Psoas muscle (tissue), 8 donors: ENCODE measurements around the gene MMD. TPM values are rescaled to one million over a fixed set of nuclear protein-coding genes. Genes with fewer than 3 reads are reported as not detected.

ENCODE experiments used
- ATAC-seq, 4 donors: fragments of 200-7000 bp; cut with Tn5 transposase; one replicate each; pipeline ENCODE4 v1.9.1; 2020; ENCODE audit warnings: moderate library complexity in 3 of 4, mild to moderate bottlenecking in 2 of 4
- DNase-seq, 2 donors: peaks; one replicate each; pipeline ENCODE4 v3.0.0-alpha.2; 2020
- H3K27ac ChIP-seq: fragments of 200-600 bp; one replicate; pipeline ENCODE4 v1.8.0; 2022
- H3K27me3 ChIP-seq, 3 donors: fragments of 200-600 bp in 1 of 3; one replicate each; pipeline versions ENCODE4 v1.6.1 to v1.8.0; 2013 to 2022; ENCODE audit warnings: low read length in 2 of 3, mild to moderate bottlenecking in 2 of 3, moderate library complexity in 1 of 3; ENCODE audit not compliant: insufficient read depth in 3 of 3
- H3K36me3 ChIP-seq, 2 donors: fragments of 200-600 bp in 1 of 2; one replicate each; pipeline versions ENCODE4 v1.6.1 to v1.8.0; 2013 to 2022; ENCODE audit warnings: low read depth in 1 of 2, mild to moderate bottlenecking in 1 of 2, moderate library complexity in 1 of 2; ENCODE audit not compliant: insufficient read depth in 1 of 2
- H3K4me1 ChIP-seq: fragments of 200-600 bp; one replicate; pipeline ENCODE4 v1.8.0; 2022
- H3K4me3 ChIP-seq: fragments of 200-600 bp; one replicate; pipeline ENCODE4 v1.8.0; 2022; ENCODE audit warnings: mild to moderate bottlenecking
- H3K9me3 ChIP-seq: fragments of 200-600 bp; one replicate; pipeline ENCODE4 v1.8.0; 2022
- CTCF ChIP-seq: fragments of 200-600 bp; IDR thresholded peaks from one replicate; pipeline ENCODE4 v1.8.0; 2022; ENCODE audit warnings: antibody characterized with exemption
- WGBS, 3 donors: extraction: QIAGEN DNeasy Blood & Tissue Kit; methylation state at CpG; one replicate each; pipeline versions ENCODE4 v1.1.6 to v1.1.7; 2013; 5-methylcytosine and 5-hydroxymethylcytosine counted together
- intact Hi-C, 2 donors: fragments of 100-400 bp; cut with DNase I; formaldehyde crosslinking; loops; one replicate each; pipeline versions ENCODE4 v1.11.0 to v1.14.2; 2022
- polyA plus RNA-seq, 3 donors: library from polyadenylated mRNA; stranded (reverse); fragments of 200-250 nt; gene quantifications; one replicate each; pipeline ENCODE4 v1.2.3, GENCODE V29; 2013
- total RNA-seq, 4 donors: library from RNA; stranded (reverse); fragmentation: NEBNext Ultra II Directional in 2 of 4; extraction: Animal tissue kit (Norgen Biotek cat#: 25700) in 2 of 4; gene quantifications; one replicate each; pipeline versions ENCODE4 v1.2.1 to v1.2.4, GENCODE V29; 2021 to 2023
- donor health status: healthy with polysubstance abuse.
- donor health status: DM: no; HTN: no; CAD: no; lungs with moderate emphysema.
- donor health status: Bipolar disorder and iron deficiency.
- donor health status: healthy.
- donor health status: DM: yes; HTN: yes; CAD: no.
- donor health status: DM: no; HTN: no; CAD: no.
- donor health status: DM: no; HTN: no; CAD: no.
- donor health status: DM: yes; HTN: yes; CAD: no.

MMD gene
- total and polyA plus RNA-seq, 7 donors: 3.0 to 11.0 (median 6.2) TPM

GRCh38 chr17:55356434-55357328 is 65.0 kb downstream of the MMD start:
- intact Hi-C loops: loop anchor here in 1 of 2 donors (5.0 kb wide), 1 partner anchor 156 kb away; the partner anchor contains the start of gene SMIM36
- 32 to 37% (median 37%) methylated on average over 3 of the region's 3 CpGs for WGBS, 3 donors
- no peaks in the 10 kb centered on the region for H3K36me3 ChIP-seq
- peak; percentile 67 for TF ChIP-seq CTCF
- DNase-seq (peak in 1 of 2 donors; percentile 34), ATAC-seq (peak; percentile 53 to 76 (median 66))
- H3K27me3 ChIP-seq: no peaks in the 10 kb centered on the region
- no peaks in the 10 kb centered on the region for H3K4me1 ChIP-seq
- H3K4me3 ChIP-seq: no peak overlapping the region
- peaks cover 8% of the 10 kb centered on the region for H3K9me3 ChIP-seq
- no peak overlapping the region for H3K27ac ChIP-seq

DNA sequence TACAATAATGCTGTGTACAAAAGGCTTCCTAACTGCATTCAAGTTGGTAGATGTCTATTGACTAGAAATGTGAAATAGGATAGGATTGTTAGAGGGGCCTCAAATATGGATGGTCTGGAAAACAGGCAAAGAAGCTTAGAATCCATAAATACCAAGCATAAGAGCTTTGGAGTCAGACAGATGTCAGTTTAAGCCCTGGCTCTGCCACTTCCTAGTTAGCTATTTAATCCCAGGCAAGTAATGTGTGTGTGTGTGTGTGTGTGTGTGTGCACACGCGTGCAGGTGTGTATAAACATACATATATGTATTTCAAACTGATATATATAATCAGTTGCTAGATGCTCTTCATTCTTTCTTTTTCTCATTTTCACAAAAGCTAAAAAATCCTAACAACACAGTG is 66.7 kb downstream of the MMD start:
- Histone ChIP-seq H3K4me3 (no peak overlapping the region), H3K36me3 (no peaks in the 10 kb centered on the region), H3K27ac (no peak overlapping the region), H3K27me3 (no peaks in the 10 kb centered on the region), H3K4me1 (no peaks in the 10 kb centered on the region), H3K9me3 (no peaks in the 10 kb centered on the region)
- WGBS, 3 donors: 83 to 95% (median 94%) methylated on average over 2 of the region's 2 CpGs
- ATAC-seq (no peak), DNase-seq (no peak)
- no peak for TF ChIP-seq CTCF
- intact Hi-C loops: loop anchor here (2.0 to 5.0 kb wide), 2 partner anchors 157 to 160 kb away; partner anchors contain the start of gene SMIM36 (in 1 of the 2)

GRCh38 chr17:55354010-55354409 is 67.6 kb downstream of the MMD start:
- Histone ChIP-seq H3K27me3 (no peaks in the 10 kb centered on the region), H3K4me3 (no peak overlapping the region), H3K27ac (no peak overlapping the region), H3K4me1 (no peaks in the 10 kb centered on the region), H3K36me3 (no peaks in the 10 kb centered on the region), H3K9me3 (no peaks in the 10 kb centered on the region)
- DNase-seq (no peak), ATAC-seq (no peak)
- no peak for TF ChIP-seq CTCF
- 56 to 61% (median 57%) methylated on average over 1 of the region's 1 CpG for WGBS, 3 donors
- intact Hi-C loops: loop anchor here in 1 of 2 donors (2.0 kb wide), 1 partner anchor 161 kb away; no protein-coding TSS in a partner anchor

- no peaks in the 10 kb centered on the region for H3K4me1 ChIP-seq
- no peak for TF ChIP-seq CTCF
- H3K27ac ChIP-seq: no peak overlapping the region
- DNase-seq (no peak), ATAC-seq (no peak)
- H3K36me3 ChIP-seq: no peaks in the 10 kb centered on the region
- intact Hi-C loops: no loop called here
- H3K27me3 ChIP-seq: no peaks in the 10 kb centered on the region
- WGBS, 3 donors: 92 to 96% (median 94%) methylated on average over 1 of the region's 1 CpG
- H3K4me3 ChIP-seq: no peak overlapping the region
- no peaks in the 10 kb centered on the region for H3K9me3 ChIP-seq
These were observed 70.4 kb downstream of the MMD start for GRCh38 chr17:55351226-55351625.
